DMS53 treated with DMSO at 0.1 percent for 48 hours (cell line): ENCODE measurements around the gene SF3B6.

Experiments
- DNase-seq: peaks from one replicate; lab custom pipeline; 2025; ENCODE audit not compliant: unreplicated experiment; lab: John Stamatoyannopoulos, UW

The SF3B6 gene

GRCh38 chr2:24021122-24021998 is 54.8 kb downstream of the SF3B6 start:
- DNase-seq, result no peak

- no peak for DNase-seq
Observed at GRCh38 chr2:24020244-24020643, 55.9 kb downstream of the SF3B6 start.

GRCh38 chr2:24019729-24020128 is 56.4 kb downstream of the SF3B6 start:
- DNase-seq, result no peak

DNA sequence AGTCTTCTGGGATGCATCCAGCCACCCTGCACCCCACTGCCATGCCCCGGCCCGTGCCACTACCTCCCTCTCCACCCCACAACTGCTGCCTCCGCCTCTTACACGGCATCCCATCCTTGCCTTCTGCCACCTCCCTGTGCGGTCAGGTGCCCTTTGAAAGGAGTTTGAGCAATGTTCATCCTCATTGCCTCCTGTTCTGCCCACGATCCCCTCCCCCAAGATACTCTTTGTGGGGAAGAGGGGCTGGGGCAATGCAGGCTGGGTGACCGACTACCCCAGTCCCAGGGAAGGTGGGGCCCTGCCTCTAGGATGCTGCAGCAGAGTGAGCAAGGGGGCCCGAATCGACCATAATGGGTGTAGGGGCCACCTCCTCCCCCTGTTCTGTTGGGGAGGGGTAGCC is 57.9 kb downstream of the SF3B6 start:
- no peak for DNase-seq

- no peak for DNase-seq
Observed at GRCh38 chr2:24017711-24018110, 58.4 kb downstream of the SF3B6 start.
